ENCODE results near the gene COL13A1. TPM values are rescaled to one million over a fixed set of nuclear protein-coding genes. Genes with fewer than 3 reads are reported as not detected.

COL13A1 gene
- total RNA-seq, 4 donors from 2014 or later: 2.0 to 3.8 TPM; not detected in 2

- WGBS, 2 donors: 80 to 89% methylated on average over 3 to 4 of the region's 10 CpGs
- Histone ChIP-seq H3K9me3 (no peaks in the 10 kb centered on the region), H3K4me1 (peaks cover 8 to 39% (median 14%) of the 10 kb centered on the region in 3 donors), H3K27me3 (peaks cover 0 to 26% (median 0%) of the 10 kb centered on the region in 4 donors), H3K4me3 (no peak overlapping the region), H3K36me3 (no peaks in the 10 kb centered on the region), H3K27ac (peak overlapping the region in 1 of 4 donors; percentile 3)
- TF ChIP-seq CTCF (IDR thresholded peaks at IDR 0.05) (no peak), POLR2A (IDR thresholded peaks at IDR 0.05) (no peak)
- intact Hi-C loops (cut with DNase I): no loop called here
- DNase-seq: no peak
Measured at GRCh38 chr10:69766161-69766910, 35.4 kb upstream of the COL13A1 start.

- peaks cover 8 to 39% (median 14%) of the 10 kb centered on the region in 3 donors for H3K4me1 ChIP-seq
- TF ChIP-seq CTCF (IDR thresholded peaks at IDR 0.05) (no peak), POLR2A (IDR thresholded peaks at IDR 0.05) (no peak)
- WGBS, 2 donors: 83% methylated on average over 1 of the region's 4 CpGs; no CpG with 5 or more reads in 1 of the 2 donors
- no peak overlapping the region for H3K27ac ChIP-seq
- no peak for DNase-seq
- no peaks in the 10 kb centered on the region for H3K36me3 ChIP-seq
- intact Hi-C loops (cut with DNase I): no loop called here
- no peak overlapping the region for H3K4me3 ChIP-seq
- H3K9me3 ChIP-seq: no peaks in the 10 kb centered on the region
- peaks cover 0 to 26% (median 0%) of the 10 kb centered on the region in 4 donors for H3K27me3 ChIP-seq
Measured at GRCh38 chr10:69767793-69768192, 33.9 kb upstream of the COL13A1 start.

- intact Hi-C loops (cut with DNase I): no loop called here
- 83 to 90% methylated on average over 4 of the region's 5 CpGs for WGBS, 2 donors
- H3K27me3 ChIP-seq: peaks cover 0 to 26% (median 0%) of the 10 kb centered on the region in 4 donors
- peaks cover 8 to 39% (median 14%) of the 10 kb centered on the region in 3 donors for H3K4me1 ChIP-seq
- H3K36me3 ChIP-seq: no peaks in the 10 kb centered on the region
- DNase-seq: no peak
- no peak for TF ChIP-seq CTCF (IDR thresholded peaks at IDR 0.05)
- no peak for TF ChIP-seq POLR2A (IDR thresholded peaks at IDR 0.05)
- H3K4me3 ChIP-seq: no peak overlapping the region
- H3K9me3 ChIP-seq: no peaks in the 10 kb centered on the region
- H3K27ac ChIP-seq: no peak overlapping the region
Measured at GRCh38 chr10:69768386-69768785, 33.3 kb upstream of the COL13A1 start.

GRCh38 chr10:69769395-69769992, 32.2 kb upstream of the COL13A1 start:
- H3K9me3 ChIP-seq: no peaks in the 10 kb centered on the region
- no peak for TF ChIP-seq POLR2A (IDR thresholded peaks at IDR 0.05)
- no peak for TF ChIP-seq CTCF (IDR thresholded peaks at IDR 0.05)
- peak overlapping the region in 1 of 4 donors; percentile 33 for H3K27ac ChIP-seq
- H3K4me3 ChIP-seq: no peak overlapping the region
- WGBS, 2 donors: 39 to 42% methylated on average over 8 to 10 of the region's 10 CpGs
- intact Hi-C loops (cut with DNase I): no loop called here
- peaks cover 0 to 26% (median 0%) of the 10 kb centered on the region in 4 donors for H3K27me3 ChIP-seq
- no peak for DNase-seq
- H3K36me3 ChIP-seq: no peaks in the 10 kb centered on the region
- peaks cover 8 to 39% (median 14%) of the 10 kb centered on the region in 3 donors for H3K4me1 ChIP-seq

Measured in esophagus squamous epithelium (tissue), 5 donors.